Measurements from ENCODE around the gene ATP5F1E. TPM values are rescaled to one million over a fixed set of nuclear protein-coding genes. Genes with fewer than 3 reads are reported as not detected.
"Not testable (repeated sequence)": the region's sequence is repeated elsewhere in the genome, so short reads cannot be mapped to it uniquely, and the experiment has no call there.

The ATP5F1E gene
- total RNA-seq, 1 donor from 2014 or later, result 69.7 TPM

- H3K27me3 Mint-ChIP-seq, result peaks cover 7% of the 10 kb centered on the region
- H3K27ac Mint-ChIP-seq, result no peak overlapping the region
- H3K9me3 Mint-ChIP-seq (ENCODE audit: low read depth), result no peaks in the 10 kb centered on the region
- TF ChIP-seq CTCF (IDR thresholded peaks at IDR 0.05; ENCODE audit: unreplicated experiment), result no peak
- DNase-seq (ENCODE audit: low spot score, unreplicated experiment), result no peak
- no peak overlapping the region for H3K4me3 Mint-ChIP-seq (ENCODE audit: low read depth)
- peaks cover 3% of the 10 kb centered on the region for H3K36me3 Mint-ChIP-seq (ENCODE audit: insufficient read depth)
- peaks cover 16% of the 10 kb centered on the region for H3K4me1 Mint-ChIP-seq (ENCODE audit: low read depth)
Measured at GRCh38 chr20:59044295-59044694, 12.2 kb upstream of the ATP5F1E start.

GRCh38 chr20:59043698-59044097 is 11.6 kb upstream of the ATP5F1E start:
- Mint-ChIP-seq H3K9me3 (ENCODE audit: low read depth) (no peaks in the 10 kb centered on the region), H3K36me3 (ENCODE audit: insufficient read depth) (peaks cover 3% of the 10 kb centered on the region), H3K4me1 (ENCODE audit: low read depth) (peaks cover 16% of the 10 kb centered on the region)

GRCh38 chr20:59042796-59043631 is 10.9 kb upstream of the ATP5F1E start:
- Mint-ChIP-seq H3K27ac (peak overlapping the region; percentile 97), H3K27me3 (peaks cover 7% of the 10 kb centered on the region), H3K4me3 (ENCODE audit: low read depth) (peak overlapping the region; percentile 91), H3K4me1 (ENCODE audit: low read depth) (peaks cover 16% of the 10 kb centered on the region), H3K9me3 (ENCODE audit: low read depth) (no peaks in the 10 kb centered on the region), H3K36me3 (ENCODE audit: insufficient read depth) (peaks cover 3% of the 10 kb centered on the region)
- DNase-seq (ENCODE audit: low spot score, unreplicated experiment), result peak; percentile 88
- no peak for TF ChIP-seq CTCF (IDR thresholded peaks at IDR 0.05; ENCODE audit: unreplicated experiment)

More at GRCh38 chr20:59043698-59044097, 11.6 kb upstream of the ATP5F1E start:
- Mint-ChIP-seq H3K4me3 (ENCODE audit: low read depth) (peak overlapping the region; percentile 61), H3K27ac (no peak overlapping the region), H3K27me3 (peaks cover 7% of the 10 kb centered on the region)
- TF ChIP-seq CTCF (IDR thresholded peaks at IDR 0.05; ENCODE audit: unreplicated experiment), result no peak
- DNase-seq (ENCODE audit: low spot score, unreplicated experiment), result no peak

GRCh38 chr20:59042151-59042795 is 10.1 kb upstream of the ATP5F1E start, which contains the start of gene PRELID3B:
Gene PRELID3B, minus strand, starts transcription at chr20:59042786. Its CDS starts 56 bp downstream, at chr20:59042730.
- DNase-seq (ENCODE audit: low spot score, unreplicated experiment), result no peak
- no peak for TF ChIP-seq CTCF (IDR thresholded peaks at IDR 0.05; ENCODE audit: unreplicated experiment)
- H3K27me3 Mint-ChIP-seq, result peaks cover 4% of the 10 kb centered on the region

GRCh38 chr20:59041487-59041886 is 9.4 kb upstream of the ATP5F1E start:
- not testable (repeated sequence) for H3K27ac Mint-ChIP-seq; H3K27me3 Mint-ChIP-seq; H3K36me3 Mint-ChIP-seq (ENCODE audit: insufficient read depth); DNase-seq (ENCODE audit: low spot score, unreplicated experiment); H3K9me3 Mint-ChIP-seq (ENCODE audit: low read depth)
- peaks cover 16% of the 10 kb centered on the region for H3K4me1 Mint-ChIP-seq (ENCODE audit: low read depth)
- H3K4me3 Mint-ChIP-seq (ENCODE audit: low read depth), result peak overlapping the region; percentile 91

More at GRCh38 chr20:59042151-59042795, 10.1 kb upstream of the ATP5F1E start, which contains the start of gene PRELID3B:
- Mint-ChIP-seq H3K9me3 (ENCODE audit: low read depth) (no peaks in the 10 kb centered on the region), H3K4me1 (ENCODE audit: low read depth) (peaks cover 16% of the 10 kb centered on the region), H3K4me3 (ENCODE audit: low read depth) (peak within 1 kb of the TSS; percentile 91), H3K27ac (peak within 1 kb of the TSS; percentile 97), H3K36me3 (ENCODE audit: insufficient read depth) (peaks cover 3% of the 10 kb centered on the region)
